ENCODE measurements around the gene JUN. TPM values are rescaled to one million over a fixed set of nuclear protein-coding genes. Genes with fewer than 3 reads are reported as not detected.

Gene JUN
- polyA plus RNA-seq, 1 donor from 2014 or later = 124 TPM

GRCh38 chr1:58741678-58742553 lies 41.9 kb downstream of the JUN start:
- H3K9me3 ChIP-seq (ENCODE audit: low read length) = no peaks in the 10 kb centered on the region
- no peak overlapping the region for H3K4me3 ChIP-seq (ENCODE audit: low read length)
- H3K36me3 ChIP-seq (ENCODE audit: insufficient read depth, low read length) = no peaks in the 10 kb centered on the region
- no peaks in the 10 kb centered on the region for H4K20me1 ChIP-seq (ENCODE audit: insufficient read depth)
- H3K27ac ChIP-seq (ENCODE audit: low read length) = no peak overlapping the region
- peaks cover 15% of the 10 kb centered on the region for H3K27me3 ChIP-seq (ENCODE audit: insufficient read depth, low read depth, low read length)
- H3K9me2 ChIP-seq (ENCODE audit: insufficient read depth, low read length) = no peaks in the 10 kb centered on the region
- H2AFZ ChIP-seq (ENCODE audit: low read depth, low read length) = no peak overlapping the region
- TF ChIP-seq TAF1 (IDR thresholded peaks at IDR 0.05; ENCODE audit: low read depth) (no peak), REST (IDR thresholded peaks at IDR 0.05; ENCODE audit: borderline replicate concordance) (no peak), EZH2 (IDR thresholded peaks at IDR 0.05; ENCODE audit: borderline replicate concordance, insufficient read depth, low read length, poor library complexity, severe bottlenecking) (no peak), EP300 (conservative IDR thresholded peaks at IDR 0.05; ENCODE audit: poor library complexity, severe bottlenecking) (no peak), POLR2AphosphoS5 (IDR thresholded peaks at IDR 0.05) (no peak), MXI1 (conservative IDR thresholded peaks at IDR 0.05; ENCODE audit: poor library complexity, severe bottlenecking) (no peak), RAD21 (conservative IDR thresholded peaks at IDR 0.05) (no peak), SMC3 (conservative IDR thresholded peaks at IDR 0.05; ENCODE audit: poor library complexity) (no peak), CTCF (IDR thresholded peaks at IDR 0.05; ENCODE audit: poor library complexity, severe bottlenecking) (no peak)
- no peaks in the 10 kb centered on the region for H3F3A ChIP-seq (ENCODE audit: insufficient read depth, low read length, poor library complexity, severe bottlenecking)
- no peak overlapping the region for H3K9ac ChIP-seq (ENCODE audit: low read length)
- no peaks in the 10 kb centered on the region for H3K79me2 ChIP-seq (replicated peaks; ENCODE audit: insufficient read depth, low read length)
- no peak overlapping the region for H3K4me2 ChIP-seq (ENCODE audit: low read length)

- H3K4me2 ChIP-seq (ENCODE audit: low read length) = no peak overlapping the region
- no peaks in the 10 kb centered on the region for H3K9me2 ChIP-seq (ENCODE audit: insufficient read depth, low read length)
Observed at GRCh38 chr1:58739856-58740466, 43.9 kb downstream of the JUN start.

More at GRCh38 chr1:58739856-58740466, 43.9 kb downstream of the JUN start:
- Histone ChIP-seq H3F3A (ENCODE audit: insufficient read depth, low read length, poor library complexity, severe bottlenecking) (no peaks in the 10 kb centered on the region), H2AFZ (ENCODE audit: low read depth, low read length) (no peak overlapping the region), H3K27me3 (ENCODE audit: insufficient read depth, low read depth, low read length) (peaks cover 3% of the 10 kb centered on the region), H3K36me3 (ENCODE audit: insufficient read depth, low read length) (no peaks in the 10 kb centered on the region), H4K20me1 (ENCODE audit: insufficient read depth) (no peaks in the 10 kb centered on the region), H3K9ac (ENCODE audit: low read length) (no peak overlapping the region), H3K79me2 (replicated peaks; ENCODE audit: insufficient read depth, low read length) (no peaks in the 10 kb centered on the region), H3K4me3 (ENCODE audit: low read length) (no peak overlapping the region), H3K9me3 (ENCODE audit: low read length) (no peaks in the 10 kb centered on the region), H3K27ac (ENCODE audit: low read length) (no peak overlapping the region)
- peak; percentile 94 for TF ChIP-seq RAD21 (conservative IDR thresholded peaks at IDR 0.05)
- no peak for TF ChIP-seq EP300 (conservative IDR thresholded peaks at IDR 0.05; ENCODE audit: poor library complexity, severe bottlenecking)
- TF ChIP-seq SMC3 (conservative IDR thresholded peaks at IDR 0.05; ENCODE audit: poor library complexity) = peak; percentile 98
- peak; percentile 89 for TF ChIP-seq CTCF (IDR thresholded peaks at IDR 0.05; ENCODE audit: poor library complexity, severe bottlenecking)

All from neural cell (in vitro differentiated cells).